ENCODE measurements around the gene ANXA10. TPM values are rescaled to one million over a fixed set of nuclear protein-coding genes. Genes with fewer than 3 reads are reported as not detected.
A peak's percentile ranks its signal among the peaks of the same experiment; 100 is the strongest.

ANXA10 gene
- polyA plus RNA-seq = 0.24 TPM
- long read RNA-seq, donor 1 = 0 reads
- long read RNA-seq, donor 2 = 0 reads
- long read RNA-seq, donor 3 = 0 reads
- long read RNA-seq, donor 4 = 0 reads
- long read RNA-seq, donor 5, partial matches to known transcripts = 0 of 1 reads
- long read RNA-seq, donor 5, other reads (novel, unspliced or antisense) = 0 of 1 reads
- long read RNA-seq, donor 6, partial matches to known transcripts = 0 of 1 reads
- long read RNA-seq, donor 6, other reads (novel, unspliced or antisense) = 0 of 1 reads
- long read RNA-seq, donor 7 = 0 reads
- long read RNA-seq, donor 8 = 0 reads
- long read RNA-seq, donor 9 = 0 reads
- long read RNA-seq, donor 10, partial matches to known transcripts = 0 of 1 reads
- long read RNA-seq, donor 10, other reads (novel, unspliced or antisense) = 0 of 1 reads
- long read RNA-seq, donor 11 = 0 reads

- Histone ChIP-seq H3K27me3 (ENCODE audit: control insufficient read depth, insufficient read depth, low read length) (no peaks in the 10 kb centered on the region), H3K4me3 (ENCODE audit: low read length) (no peak within 1 kb of the TSS), H3K4me1 (ENCODE audit: control insufficient read depth, insufficient read depth, low read length) (no peaks in the 10 kb centered on the region), H3K27ac (ENCODE audit: low read length) (no peak within 1 kb of the TSS), H3K9me3 (ENCODE audit: control insufficient read depth, low read depth, low read length) (no peaks in the 10 kb centered on the region), H3K36me3 (ENCODE audit: control insufficient read depth, insufficient read depth, low read length) (no peaks in the 10 kb centered on the region)
- WGBS (ENCODE audit: insufficient coverage, low lambda C conversion rate) = 88% methylated on average over 1 of the region's 1 CpG
- DNase-seq = peak in 1 of 2 donors; percentile 3
Measured at GRCh38 chr4:168092176-168092712, at the start of gene ANXA10. Gene ANXA10, plus strand, starts transcription at chr4:168092537. Its CDS starts 164 bp downstream, at chr4:168092701.

- Histone ChIP-seq H3K27me3 (ENCODE audit: control insufficient read depth, insufficient read depth, low read length) (no peaks in the 10 kb centered on the region), H3K4me1 (ENCODE audit: control insufficient read depth, insufficient read depth, low read length) (no peaks in the 10 kb centered on the region), H3K4me3 (ENCODE audit: low read length) (no peak overlapping the region), H3K9me3 (ENCODE audit: control insufficient read depth, low read depth, low read length) (peaks cover 3% of the 10 kb centered on the region), H3K36me3 (ENCODE audit: control insufficient read depth, insufficient read depth, low read length) (no peaks in the 10 kb centered on the region), H3K27ac (ENCODE audit: low read length) (no peak overlapping the region)
- no peak for DNase-seq
Measured at GRCh38 chr4:168045354-168045753, 47.0 kb upstream of the ANXA10 start.

GRCh38 chr4:168050002-168050401 is 42.3 kb upstream of the ANXA10 start:
- Histone ChIP-seq H3K4me3 (ENCODE audit: low read length) (no peak overlapping the region), H3K27me3 (ENCODE audit: control insufficient read depth, insufficient read depth, low read length) (no peaks in the 10 kb centered on the region), H3K27ac (ENCODE audit: low read length) (no peak overlapping the region), H3K4me1 (ENCODE audit: control insufficient read depth, insufficient read depth, low read length) (no peaks in the 10 kb centered on the region), H3K36me3 (ENCODE audit: control insufficient read depth, insufficient read depth, low read length) (no peaks in the 10 kb centered on the region), H3K9me3 (ENCODE audit: control insufficient read depth, low read depth, low read length) (peaks cover 3% of the 10 kb centered on the region)
- WGBS (ENCODE audit: insufficient coverage, low lambda C conversion rate) = no CpG with 5 or more reads among the region's 2 CpGs
- no peak for DNase-seq

- Histone ChIP-seq H3K4me3 (ENCODE audit: low read length) (no peak overlapping the region), H3K36me3 (ENCODE audit: control insufficient read depth, insufficient read depth, low read length) (no peaks in the 10 kb centered on the region), H3K4me1 (ENCODE audit: control insufficient read depth, insufficient read depth, low read length) (no peaks in the 10 kb centered on the region), H3K9me3 (ENCODE audit: control insufficient read depth, low read depth, low read length) (peaks cover 3% of the 10 kb centered on the region), H3K27me3 (ENCODE audit: control insufficient read depth, insufficient read depth, low read length) (no peaks in the 10 kb centered on the region), H3K27ac (ENCODE audit: low read length) (no peak overlapping the region)
- DNase-seq = no peak
Measured at GRCh38 chr4:168051526-168051925, 40.8 kb upstream of the ANXA10 start.

GRCh38 chr4:168057412-168057811 is 34.9 kb upstream of the ANXA10 start:
- Histone ChIP-seq H3K36me3 (ENCODE audit: control insufficient read depth, insufficient read depth, low read length) (no peaks in the 10 kb centered on the region), H3K27ac (ENCODE audit: low read length) (no peak overlapping the region), H3K9me3 (ENCODE audit: control insufficient read depth, low read depth, low read length) (no peaks in the 10 kb centered on the region), H3K27me3 (ENCODE audit: control insufficient read depth, insufficient read depth, low read length) (no peaks in the 10 kb centered on the region), H3K4me3 (ENCODE audit: low read length) (no peak overlapping the region), H3K4me1 (ENCODE audit: control insufficient read depth, insufficient read depth, low read length) (no peaks in the 10 kb centered on the region)
- DNase-seq = no peak
- 90% methylated on average over 2 of the region's 3 CpGs for WGBS (ENCODE audit: insufficient coverage, low lambda C conversion rate)

- Histone ChIP-seq H3K9me3 (ENCODE audit: control insufficient read depth, low read depth, low read length) (no peaks in the 10 kb centered on the region), H3K4me3 (ENCODE audit: low read length) (no peak overlapping the region), H3K27me3 (ENCODE audit: control insufficient read depth, insufficient read depth, low read length) (no peaks in the 10 kb centered on the region), H3K27ac (ENCODE audit: low read length) (no peak overlapping the region), H3K4me1 (ENCODE audit: control insufficient read depth, insufficient read depth, low read length) (no peaks in the 10 kb centered on the region), H3K36me3 (ENCODE audit: control insufficient read depth, insufficient read depth, low read length) (no peaks in the 10 kb centered on the region)
- 100% methylated on average over 1 of the region's 1 CpG for WGBS (ENCODE audit: insufficient coverage, low lambda C conversion rate)
- DNase-seq = no peak
Measured at GRCh38 chr4:168059251-168059650, 33.1 kb upstream of the ANXA10 start.

- Histone ChIP-seq H3K27me3 (ENCODE audit: control insufficient read depth, insufficient read depth, low read length) (no peaks in the 10 kb centered on the region), H3K4me1 (ENCODE audit: control insufficient read depth, insufficient read depth, low read length) (no peaks in the 10 kb centered on the region), H3K4me3 (ENCODE audit: low read length) (no peak overlapping the region), H3K27ac (ENCODE audit: low read length) (no peak overlapping the region), H3K36me3 (ENCODE audit: control insufficient read depth, insufficient read depth, low read length) (no peaks in the 10 kb centered on the region), H3K9me3 (ENCODE audit: control insufficient read depth, low read depth, low read length) (no peaks in the 10 kb centered on the region)
- WGBS (ENCODE audit: insufficient coverage, low lambda C conversion rate) = 100% methylated on average over 2 of the region's 4 CpGs
- DNase-seq = no peak
Measured at GRCh38 chr4:168063031-168063430, 29.3 kb upstream of the ANXA10 start.

- H3K4me3 ChIP-seq (ENCODE audit: low read length) = no peak overlapping the region
- H3K36me3 ChIP-seq (ENCODE audit: control insufficient read depth, insufficient read depth, low read length) = no peaks in the 10 kb centered on the region
- DNase-seq = no peak
- H3K9me3 ChIP-seq (ENCODE audit: control insufficient read depth, low read depth, low read length) = no peaks in the 10 kb centered on the region
- WGBS (ENCODE audit: insufficient coverage, low lambda C conversion rate) = no CpG with 5 or more reads among the region's 1 CpG
- H3K4me1 ChIP-seq (ENCODE audit: control insufficient read depth, insufficient read depth, low read length) = no peaks in the 10 kb centered on the region
- no peak overlapping the region for H3K27ac ChIP-seq (ENCODE audit: low read length)
- no peaks in the 10 kb centered on the region for H3K27me3 ChIP-seq (ENCODE audit: control insufficient read depth, insufficient read depth, low read length)
Measured at GRCh38 chr4:168070903-168071302, 21.4 kb upstream of the ANXA10 start.

GRCh38 chr4:168071304-168071703 is 21.0 kb upstream of the ANXA10 start:
- Histone ChIP-seq H3K4me1 (ENCODE audit: control insufficient read depth, insufficient read depth, low read length) (no peaks in the 10 kb centered on the region), H3K9me3 (ENCODE audit: control insufficient read depth, low read depth, low read length) (no peaks in the 10 kb centered on the region), H3K27ac (ENCODE audit: low read length) (no peak overlapping the region), H3K36me3 (ENCODE audit: control insufficient read depth, insufficient read depth, low read length) (no peaks in the 10 kb centered on the region), H3K27me3 (ENCODE audit: control insufficient read depth, insufficient read depth, low read length) (no peaks in the 10 kb centered on the region), H3K4me3 (ENCODE audit: low read length) (no peak overlapping the region)
- 100% methylated on average over 1 of the region's 2 CpGs for WGBS (ENCODE audit: insufficient coverage, low lambda C conversion rate)
- no peak for DNase-seq

- WGBS (ENCODE audit: insufficient coverage, low lambda C conversion rate) = no CpG with 5 or more reads among the region's 4 CpGs
- H3K4me3 ChIP-seq (ENCODE audit: low read length) = no peak overlapping the region
- no peaks in the 10 kb centered on the region for H3K4me1 ChIP-seq (ENCODE audit: control insufficient read depth, insufficient read depth, low read length)
- H3K27me3 ChIP-seq (ENCODE audit: control insufficient read depth, insufficient read depth, low read length) = no peaks in the 10 kb centered on the region
- no peak for DNase-seq
- H3K9me3 ChIP-seq (ENCODE audit: control insufficient read depth, low read depth, low read length) = no peaks in the 10 kb centered on the region
- H3K27ac ChIP-seq (ENCODE audit: low read length) = no peak overlapping the region
- no peaks in the 10 kb centered on the region for H3K36me3 ChIP-seq (ENCODE audit: control insufficient read depth, insufficient read depth, low read length)
Measured at GRCh38 chr4:168074861-168075260, 17.5 kb upstream of the ANXA10 start.
